Stimulated activated CD4-positive, alpha-beta T cell treated with anti-CD3 and anti-CD28 coated beads, Interleukin-2, amount 100 ng/mL, for 48 hours (primary cell): ENCODE results near the gene DSP.

Source experiments
- DNase-seq, 2 donors: peaks; one replicate each; pipeline ENCODE4 v3.0.0-alpha.2; 2020

Gene DSP

DNA sequence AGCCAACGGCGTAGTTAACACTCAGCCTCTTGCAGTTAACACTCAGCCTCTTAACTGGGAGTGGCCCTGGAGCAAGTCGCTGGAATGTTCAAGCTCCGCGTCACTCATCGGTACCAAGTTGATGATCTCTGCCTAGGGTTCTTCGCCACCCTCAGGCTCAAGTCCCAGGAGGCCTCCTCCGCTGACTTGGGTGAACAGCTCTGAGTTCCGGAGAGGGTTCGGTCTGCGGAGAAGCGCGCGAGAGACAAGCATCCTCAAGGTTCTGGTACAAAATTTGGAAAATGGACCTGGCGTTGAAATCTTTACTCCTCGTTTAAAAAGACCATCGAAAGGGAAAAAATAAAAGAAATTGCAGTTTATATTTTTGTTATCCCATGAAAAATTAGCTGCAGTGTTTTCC lies 876 bp upstream of the DSP start:
- DNase-seq: no peak

DNA sequence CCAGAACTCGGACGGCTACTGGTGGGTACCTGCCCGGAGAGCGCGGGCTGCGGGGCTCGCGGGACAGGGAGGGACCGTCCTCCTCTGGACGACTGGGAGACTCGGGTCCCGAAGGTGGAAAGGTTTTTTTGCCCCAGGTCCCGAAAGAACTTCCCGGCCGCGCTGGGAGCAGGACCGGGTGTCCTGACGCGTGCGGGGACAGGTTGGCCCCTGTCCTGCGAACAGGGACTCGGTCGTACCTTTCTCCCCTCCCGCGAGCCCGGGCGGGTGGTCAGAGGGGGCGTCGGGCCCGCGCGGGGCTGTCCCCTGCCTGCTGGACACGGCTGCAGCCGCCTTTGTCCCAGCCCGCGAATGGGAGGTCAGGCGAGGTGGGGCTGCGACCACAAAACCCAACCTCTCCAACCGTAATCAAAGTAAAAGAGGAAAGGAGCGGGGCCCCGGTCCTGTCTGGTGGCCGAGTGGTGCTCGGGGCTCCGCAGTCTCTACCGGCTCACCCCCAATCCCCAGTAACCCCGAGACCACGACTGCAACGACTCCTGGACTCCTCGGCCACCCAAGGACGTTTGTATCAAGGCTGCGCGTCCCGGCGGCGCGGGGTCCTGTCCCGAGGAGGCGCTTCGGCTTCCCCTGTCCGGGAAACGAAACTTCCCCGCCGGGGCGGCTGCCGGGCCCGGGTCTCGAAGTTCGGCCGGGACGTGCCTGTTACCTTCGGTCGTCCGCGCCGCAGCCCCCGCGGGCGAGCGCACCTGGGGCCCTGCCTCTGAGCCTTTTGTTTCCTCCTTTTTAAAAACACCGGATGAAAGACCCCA lies 798 bp downstream of the DSP start:
- DNase-seq: no peak

DNA sequence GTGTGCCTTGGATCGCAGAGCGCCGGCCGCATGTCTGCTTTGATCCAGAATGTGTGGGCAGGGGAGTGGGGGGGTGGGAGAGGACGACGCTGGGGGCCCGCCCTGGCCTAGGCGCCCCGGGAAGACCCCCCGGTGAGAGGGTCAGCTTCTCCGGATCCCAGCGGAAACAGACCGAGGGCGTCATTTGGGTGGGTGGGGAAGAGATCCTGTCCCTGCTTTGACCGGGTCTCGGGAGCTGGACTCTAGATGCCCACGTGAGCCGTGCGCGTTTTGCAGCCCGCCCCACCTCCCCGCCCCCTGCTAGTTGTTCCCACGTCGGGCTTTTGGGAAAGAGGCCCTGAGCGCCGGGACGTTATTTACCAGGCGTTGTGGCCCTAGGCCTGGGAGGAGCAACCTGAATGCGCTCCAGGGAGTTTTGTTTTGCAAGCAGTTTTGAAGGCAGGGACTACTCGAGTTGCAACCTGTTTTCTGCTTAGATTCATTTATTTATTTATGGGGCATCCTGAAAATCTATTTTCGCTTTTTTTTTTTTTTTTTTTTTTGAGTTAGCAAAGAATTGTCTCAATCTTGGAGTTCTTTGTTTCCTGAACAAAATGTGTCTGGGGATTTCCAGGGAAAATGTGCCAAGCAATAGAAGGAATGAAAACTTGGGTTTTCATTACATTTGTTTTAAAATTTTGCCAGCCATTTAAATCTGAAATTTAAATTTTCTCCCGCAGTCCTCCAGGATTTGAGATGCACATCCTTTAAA lies 1.6 kb downstream of the DSP start:
- no peak for DNase-seq

DNA sequence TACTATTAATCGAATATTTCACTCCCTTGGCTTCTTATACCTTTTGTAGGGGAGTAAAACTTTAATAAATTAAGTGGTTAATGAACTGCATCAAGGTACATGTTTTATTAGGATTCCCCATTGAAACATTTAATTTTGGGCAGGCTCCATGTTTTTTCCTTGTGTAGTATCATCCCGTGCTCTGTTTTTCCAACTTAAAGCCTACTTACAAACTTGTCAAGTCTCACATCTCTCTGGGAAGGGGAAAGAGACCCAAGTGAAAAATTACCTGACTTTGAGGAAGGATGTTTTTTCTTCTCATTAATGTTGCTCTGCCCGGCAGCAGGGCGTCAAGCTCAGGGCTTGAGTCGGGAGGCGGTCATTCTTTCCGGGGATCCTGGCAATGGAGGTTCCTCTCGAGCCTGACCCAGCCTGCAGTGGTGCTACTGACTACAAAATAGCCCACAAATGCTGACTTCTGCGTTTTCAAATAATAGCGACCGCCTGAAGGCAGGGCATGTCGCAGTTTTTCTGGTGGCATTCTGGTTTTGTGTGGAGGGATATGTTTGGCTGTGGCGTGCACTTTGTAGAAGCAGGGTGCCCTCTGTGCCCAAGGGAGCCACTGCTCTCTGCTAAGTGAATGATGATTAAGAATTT lies 2.4 kb downstream of the DSP start:
- DNase-seq: no peak

DNA sequence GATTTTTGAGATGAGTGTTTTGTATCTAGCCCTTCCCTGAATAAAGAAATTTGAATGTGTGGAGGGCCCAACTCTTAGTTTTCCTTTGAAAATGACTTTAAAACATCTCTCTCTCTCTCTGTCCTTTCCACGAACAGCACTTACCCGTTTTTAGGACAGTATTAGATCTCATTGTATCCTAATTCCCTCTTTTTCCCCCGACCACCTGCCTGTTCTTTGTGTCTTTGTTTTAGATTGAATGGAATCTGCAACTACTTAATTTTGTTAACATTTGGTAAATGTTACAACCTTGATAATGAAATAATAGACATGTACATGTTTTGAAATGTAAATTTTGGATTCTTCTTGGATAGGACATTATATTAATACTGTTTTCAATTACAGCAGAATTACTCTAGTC lies 3.1 kb downstream of the DSP start:
- no peak for DNase-seq

DNA sequence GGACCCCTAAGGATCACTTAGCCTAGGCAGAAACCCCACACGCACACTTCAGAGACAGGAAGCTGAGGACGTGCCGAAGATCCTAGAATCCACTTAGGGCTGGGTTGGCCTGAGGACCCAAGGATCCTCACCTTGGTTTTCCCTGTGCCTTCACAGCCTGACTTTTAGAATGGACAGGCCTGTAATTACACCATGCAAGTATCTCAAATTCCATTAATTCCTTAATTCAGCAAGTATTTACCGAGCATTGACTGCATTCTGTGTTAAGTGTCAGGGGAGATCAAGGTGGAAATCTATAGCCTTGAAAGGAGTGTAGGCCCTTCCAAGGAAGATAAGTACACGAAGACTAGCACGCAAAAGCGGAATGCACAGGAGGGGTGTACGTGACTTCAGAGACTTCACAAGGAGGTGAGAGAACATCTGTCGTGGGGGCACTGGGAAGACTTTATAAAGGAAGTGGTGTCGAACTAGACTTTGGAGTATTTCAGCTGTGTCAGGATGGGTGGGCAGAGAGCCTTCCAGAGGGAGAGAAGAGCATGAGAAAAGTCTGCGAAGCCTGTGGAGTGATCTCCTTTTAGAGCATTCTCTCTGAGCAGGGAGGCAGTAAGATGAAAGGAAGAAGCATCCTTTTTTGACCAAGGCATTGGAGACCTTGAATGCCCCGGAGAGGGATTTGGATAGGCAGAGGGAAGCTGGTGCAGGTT lies 4.0 kb downstream of the DSP start:
- no peak for DNase-seq

DNA sequence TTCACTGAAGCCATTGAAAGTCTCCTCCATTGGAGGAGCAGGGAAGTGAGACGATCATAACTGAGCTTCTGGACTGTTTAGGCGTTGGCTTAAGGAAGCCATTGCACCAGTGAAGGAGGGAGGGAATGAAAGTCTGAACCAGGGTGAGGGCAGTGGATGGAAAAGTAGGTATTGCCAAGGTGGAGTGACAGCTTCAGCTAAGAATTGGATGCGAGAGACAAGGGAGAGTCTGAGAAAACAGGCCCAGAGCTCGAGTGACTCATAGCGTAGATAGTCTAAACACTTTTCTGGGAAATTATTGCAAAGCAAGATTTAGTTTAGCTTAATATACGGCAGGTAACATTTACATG lies 4.5 kb downstream of the DSP start:
- no peak for DNase-seq

DNA sequence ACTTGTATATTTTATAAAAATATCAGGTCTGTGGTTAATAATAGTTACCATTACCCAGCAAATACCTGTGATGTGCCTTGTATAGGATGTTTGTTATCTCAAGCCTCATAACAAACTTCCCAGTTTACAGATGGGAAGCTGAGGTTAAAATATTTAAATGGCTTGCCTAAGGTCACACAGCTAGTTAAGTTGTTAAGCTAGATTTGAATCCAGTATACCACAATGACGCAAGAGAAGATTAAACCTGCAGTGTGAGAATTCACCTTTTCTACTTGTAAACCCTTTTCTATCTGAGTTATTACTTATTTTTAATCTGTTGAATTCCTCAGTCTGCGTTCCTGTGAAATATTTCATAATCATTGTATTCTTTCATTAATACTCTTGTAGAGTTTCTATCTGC lies 4.9 kb downstream of the DSP start:
- no peak for DNase-seq

DNA sequence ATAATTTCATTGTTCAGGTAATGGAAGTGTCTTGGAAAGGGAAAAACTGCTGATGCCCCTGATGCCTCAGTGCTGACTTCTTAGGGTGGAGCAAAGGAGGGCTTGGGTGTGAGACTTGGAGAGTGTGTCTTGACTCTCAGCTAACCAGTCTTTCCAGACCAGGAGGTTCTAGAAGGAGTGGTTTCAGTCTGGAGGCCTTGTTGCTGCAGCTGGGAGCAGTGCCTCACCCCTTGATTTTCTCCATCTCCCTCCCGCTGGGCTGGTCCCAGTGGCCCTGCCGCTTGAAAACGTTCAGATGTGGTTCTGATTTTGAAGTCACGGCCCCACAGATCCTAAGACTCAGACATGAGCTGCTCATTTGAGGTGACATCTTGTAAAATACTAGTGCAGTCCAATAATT lies 5.4 kb downstream of the DSP start:
- no peak for DNase-seq

DNA sequence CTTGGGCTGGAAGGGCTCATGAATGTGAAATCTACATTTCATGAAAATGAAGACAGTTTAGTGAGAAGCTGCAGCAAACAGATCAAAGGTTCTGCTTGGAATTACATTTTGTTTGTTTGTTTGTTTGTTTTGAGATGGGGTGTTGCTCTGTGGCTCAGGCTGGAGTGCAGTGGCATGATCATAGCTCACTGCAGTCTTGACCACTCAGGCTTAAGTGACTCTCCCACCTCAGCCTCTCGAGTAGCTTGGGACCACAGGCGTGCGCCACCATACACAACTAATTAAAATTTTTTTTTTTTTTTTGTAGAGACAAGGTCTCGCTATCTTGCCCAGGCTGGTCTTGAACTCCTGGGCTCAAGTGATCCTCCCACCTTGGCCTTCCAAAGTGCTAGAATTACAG lies 5.8 kb downstream of the DSP start:
- no peak for DNase-seq

DNA sequence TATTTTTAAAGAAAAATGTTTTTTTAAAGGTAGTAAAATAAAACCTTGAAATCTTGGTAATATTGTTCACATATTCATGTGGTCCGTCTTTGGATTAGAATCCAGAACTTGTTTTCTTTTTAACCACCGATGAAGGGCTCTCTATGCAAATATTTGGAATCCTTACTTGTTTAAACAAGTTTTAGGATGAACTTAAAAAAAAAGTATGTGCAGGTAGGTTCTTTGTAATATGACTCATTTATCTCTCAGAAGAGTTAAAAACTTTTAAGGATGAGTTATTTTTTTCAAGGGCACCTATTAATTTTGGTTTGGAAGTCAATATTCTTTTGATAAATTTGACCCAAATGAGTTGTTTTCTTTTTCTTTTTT lies 8.9 kb downstream of the DSP start:
- DNase-seq: no peak

DNA sequence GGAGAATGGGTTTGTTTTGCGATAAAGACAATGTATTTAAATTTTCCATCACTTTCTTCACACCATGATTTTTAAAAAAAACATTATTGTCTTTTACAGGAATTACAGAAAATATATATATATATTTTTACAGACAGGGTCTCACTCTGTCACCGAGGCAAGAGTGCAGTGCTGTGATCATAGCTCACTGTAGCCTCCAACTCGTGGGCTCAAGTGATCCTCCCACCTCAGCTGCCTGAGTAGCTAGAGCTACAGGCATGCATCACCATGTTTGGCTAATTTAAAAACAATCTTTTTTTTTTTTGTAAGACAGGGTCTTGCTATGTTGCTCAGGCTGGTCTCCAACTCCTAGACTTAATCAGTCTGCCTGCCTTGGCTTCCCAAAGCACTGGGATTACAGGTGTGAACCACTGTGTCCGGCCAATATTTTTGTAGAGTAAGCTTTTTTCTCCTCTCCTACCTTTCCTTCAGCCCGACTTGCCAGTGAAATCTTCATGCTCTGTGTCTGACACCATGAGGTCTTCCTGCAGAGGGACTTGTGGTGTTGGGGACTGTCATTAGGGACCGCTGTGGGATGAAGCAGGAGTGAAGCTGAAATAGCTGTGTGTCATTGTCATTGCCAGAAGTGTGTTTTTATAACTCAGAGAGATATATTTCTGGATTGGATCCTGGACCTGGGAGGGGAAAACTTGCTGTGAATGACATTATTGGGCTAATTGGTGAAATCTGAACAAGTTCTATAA lies 13.2 kb downstream of the DSP start:
- no peak for DNase-seq

DNA sequence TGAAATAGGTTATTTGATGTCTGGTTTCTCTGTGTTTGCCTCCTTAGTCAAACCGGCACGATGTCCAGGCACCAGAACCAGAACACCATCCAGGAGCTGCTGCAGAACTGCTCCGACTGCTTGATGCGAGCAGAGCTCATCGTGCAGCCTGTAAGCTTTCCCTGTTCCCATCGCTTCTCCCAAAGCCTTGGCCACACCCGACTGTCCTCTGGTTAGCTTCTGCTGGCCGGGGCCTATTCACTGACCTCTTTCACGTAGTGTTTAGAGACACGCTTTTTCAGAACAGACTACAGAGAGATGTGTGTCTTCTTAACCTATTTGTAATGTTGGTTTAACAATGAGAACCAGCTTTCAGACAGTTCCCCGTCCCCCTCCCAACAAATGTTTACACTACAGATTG lies 14.2 kb downstream of the DSP start:
- no peak for DNase-seq

DNA sequence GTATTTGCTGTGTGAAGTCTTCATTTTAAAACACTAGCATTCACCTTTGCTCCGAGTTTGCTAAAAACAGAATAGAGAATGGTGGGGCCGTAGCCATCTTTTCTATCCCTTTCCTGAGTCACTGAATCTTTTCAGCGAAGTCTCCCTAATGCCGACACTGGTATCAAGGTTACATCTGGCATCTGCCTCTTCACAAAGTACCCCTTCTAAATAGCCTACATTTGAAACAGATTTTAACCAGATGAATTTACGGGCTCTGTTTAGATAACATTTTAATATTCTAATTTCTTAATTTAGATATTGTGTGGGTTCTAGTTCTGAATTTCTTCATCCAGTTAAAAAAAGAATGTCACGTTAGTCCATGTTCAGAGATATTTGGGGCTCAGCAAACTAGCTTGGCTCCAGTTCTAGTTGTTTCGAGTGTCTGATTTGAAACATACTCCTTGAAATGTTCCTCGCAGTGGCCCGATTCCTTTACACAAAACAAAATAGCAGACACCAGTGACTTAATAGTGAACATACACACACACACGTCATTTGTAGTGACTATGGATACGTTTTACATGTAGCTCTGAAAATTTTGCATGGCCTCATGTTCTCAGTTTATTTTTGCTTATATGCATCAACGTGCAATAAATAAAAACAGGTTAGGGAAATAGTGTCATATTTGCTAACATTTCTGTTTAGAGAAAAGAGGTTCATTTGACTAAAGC lies 15.1 kb downstream of the DSP start:
- no peak for DNase-seq

DNA sequence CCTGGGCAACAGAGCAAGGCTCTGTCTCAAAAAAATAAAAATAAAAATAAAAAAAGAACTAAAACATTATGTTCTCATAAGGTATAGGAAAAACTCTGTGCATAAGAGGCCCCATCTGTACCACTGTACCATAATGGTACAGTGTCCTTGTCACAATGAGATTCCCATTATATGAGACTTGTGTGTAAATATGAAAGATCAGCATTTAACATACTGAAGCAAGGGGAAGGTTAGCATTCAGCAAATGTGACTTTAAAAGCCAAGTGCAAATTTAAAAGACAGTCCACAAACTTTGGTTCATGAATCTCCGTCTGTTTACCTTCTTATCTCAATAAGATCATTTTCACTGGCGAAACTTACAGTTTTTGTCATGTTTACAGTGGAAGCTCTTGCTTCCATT lies 16.2 kb downstream of the DSP start:
- no peak for DNase-seq

DNA sequence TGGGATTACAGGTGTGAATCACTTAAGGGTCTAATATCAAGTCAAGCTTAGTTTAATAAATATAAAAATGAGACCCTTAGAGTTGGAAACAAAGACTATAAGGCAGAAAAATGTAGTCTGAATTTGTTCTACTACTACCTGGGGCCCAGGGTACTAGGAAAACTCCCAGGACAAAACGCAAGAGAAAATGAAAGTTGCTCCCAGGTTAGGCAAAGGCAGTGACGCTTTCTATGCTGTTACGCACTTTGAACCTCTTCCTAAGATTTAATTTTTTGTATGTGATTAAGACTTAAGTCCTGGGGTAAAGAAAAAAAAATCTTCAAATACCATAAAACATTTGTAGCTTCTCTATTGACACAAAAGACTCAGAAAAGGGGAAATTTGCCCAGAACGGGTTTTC lies 17.3 kb downstream of the DSP start:
- no peak for DNase-seq

DNA sequence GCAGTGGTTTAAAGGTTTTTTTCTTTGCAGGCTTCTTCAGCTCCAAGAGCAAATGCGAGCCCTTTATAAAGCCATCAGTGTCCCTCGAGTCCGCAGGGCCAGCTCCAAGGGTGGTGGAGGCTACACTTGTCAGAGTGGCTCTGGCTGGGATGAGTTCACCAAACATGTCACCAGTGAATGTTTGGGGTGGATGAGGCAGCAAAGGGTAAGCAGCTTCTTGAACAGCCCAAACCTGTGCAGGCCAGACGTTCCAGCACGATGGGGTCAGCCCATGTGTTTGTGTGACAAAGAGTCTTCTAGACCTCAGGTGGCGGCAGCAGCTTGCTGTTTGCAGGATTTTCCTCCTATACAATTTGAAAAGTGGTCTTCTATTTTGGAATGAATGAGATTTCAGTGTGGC lies 17.7 kb downstream of the DSP start:
- no peak for DNase-seq

DNA sequence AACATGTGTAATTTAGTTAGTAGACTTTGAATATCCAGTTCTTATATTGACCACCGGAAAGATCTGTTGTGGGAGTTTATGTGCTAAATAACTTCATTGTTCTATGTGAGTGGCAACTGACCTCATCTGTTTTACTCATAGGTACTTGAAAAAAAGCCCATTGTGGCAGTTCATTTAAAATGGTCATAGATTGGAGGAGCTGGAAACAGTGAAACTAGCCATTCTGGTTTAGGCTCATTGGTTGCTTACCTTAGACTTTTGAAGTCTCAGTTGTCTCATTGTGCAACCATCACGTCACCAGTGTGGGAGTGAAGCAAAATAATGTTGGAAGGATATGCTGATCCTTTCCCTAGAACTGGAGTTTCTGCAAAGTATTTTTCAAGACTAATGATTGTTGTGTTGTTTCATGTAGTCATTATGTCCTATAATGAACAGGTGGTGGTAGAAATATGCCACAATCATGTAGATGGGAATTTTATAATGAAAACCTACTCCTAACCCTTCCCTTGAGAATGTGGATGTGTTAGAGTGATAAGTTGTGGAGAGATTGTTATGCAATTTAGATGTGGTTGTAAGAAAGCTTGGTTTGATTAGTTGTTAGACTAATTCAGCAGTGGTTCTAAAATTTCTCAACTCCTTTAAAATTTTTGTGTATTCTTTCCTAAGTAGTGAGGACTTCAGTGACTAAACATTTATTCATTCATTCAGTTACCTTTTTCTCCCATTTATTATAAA lies 18.3 kb downstream of the DSP start:
- DNase-seq: no peak

DNA sequence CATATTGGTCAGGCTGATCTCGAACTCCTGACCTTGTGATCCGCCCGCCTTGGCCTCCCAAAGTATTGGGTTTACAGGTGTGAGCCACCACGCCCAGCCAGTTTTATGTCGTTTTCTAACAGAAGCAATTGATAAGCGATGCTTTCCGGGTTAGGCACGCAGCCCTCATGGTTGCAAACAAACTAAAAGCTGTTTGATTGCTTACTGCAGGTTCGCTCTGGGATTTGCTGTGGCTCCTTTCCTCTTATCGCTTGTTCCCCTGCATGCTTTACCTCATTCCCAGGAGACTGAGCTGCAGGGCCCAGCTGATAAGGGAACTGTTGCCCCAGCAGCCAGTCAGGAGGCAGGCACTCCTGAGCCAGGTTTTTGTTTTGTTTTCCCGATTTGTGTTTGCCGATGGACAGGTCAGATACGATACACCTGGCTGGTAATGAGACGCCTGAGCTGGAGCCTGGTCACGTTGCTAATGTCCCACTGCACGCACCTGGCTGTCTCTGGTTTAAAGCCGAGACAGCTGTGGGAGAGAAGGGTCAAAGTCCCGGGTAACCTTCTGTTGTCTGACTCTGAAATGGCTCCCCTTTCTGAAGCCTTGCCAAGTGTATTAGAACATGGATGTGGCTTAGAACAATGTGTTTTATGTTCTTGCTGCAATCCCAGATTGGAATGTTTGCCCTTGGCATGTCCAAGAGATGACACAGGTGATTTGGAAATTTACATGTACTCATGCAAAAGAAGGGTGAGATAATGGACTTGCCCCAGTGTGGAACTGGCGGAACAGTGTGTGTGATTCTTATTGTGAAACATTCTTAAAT lies 19.9 kb downstream of the DSP start:
- no peak for DNase-seq

DNA sequence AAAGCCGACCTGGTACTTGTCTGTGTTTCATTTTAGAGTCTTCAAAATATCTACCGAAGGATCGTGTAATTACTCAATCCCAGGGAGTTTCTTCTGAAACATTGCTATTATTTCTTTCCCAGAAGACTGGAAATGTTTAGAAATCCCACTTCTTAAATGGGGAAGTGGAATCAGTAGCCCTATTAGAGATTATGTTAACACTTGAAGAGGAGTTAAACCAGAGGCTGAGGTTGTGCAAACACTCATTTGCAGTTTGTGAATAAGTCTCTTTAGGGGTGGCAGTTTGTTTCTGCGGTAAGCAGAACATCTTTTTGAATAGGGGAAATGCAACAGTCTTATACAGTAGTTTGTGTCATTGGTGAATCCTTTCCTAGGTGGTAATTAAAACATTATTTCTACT lies 21.3 kb downstream of the DSP start:
- no peak for DNase-seq

DNA sequence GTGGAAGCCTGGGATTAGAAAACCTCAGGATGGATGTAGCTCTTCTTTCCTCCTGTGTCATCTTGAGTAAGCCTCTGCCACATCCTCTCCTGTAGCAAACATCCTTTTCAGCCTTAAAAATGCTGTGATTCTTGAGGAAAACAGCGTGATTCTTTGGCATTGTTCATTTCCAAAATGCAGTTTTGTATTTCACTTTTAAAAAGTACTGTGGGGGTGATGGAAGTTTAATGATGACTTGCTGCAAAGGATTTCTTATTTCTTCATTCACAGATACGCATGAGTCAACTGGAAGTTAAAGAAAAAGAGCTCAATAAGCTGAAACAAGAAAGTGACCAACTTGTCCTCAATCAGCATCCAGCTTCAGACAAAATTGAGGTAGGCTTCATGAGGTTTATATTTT lies 24.6 kb downstream of the DSP start:
- no peak for DNase-seq
